CD14-positive monocyte (primary cell): ENCODE data around the gene ZNF536. TPM values are rescaled to one million over a fixed set of nuclear protein-coding genes. Genes with fewer than 3 reads are reported as not detected.

Source experiments
- DNase-seq, 3 donors: peaks; one replicate each; pipeline ENCODE4 v3.0.0-alpha.2; 2011 to 2022
- H2AFZ ChIP-seq: 2 replicates; pipeline ENCODE4 v1.6.0; 2012; ENCODE audit warnings: mild to moderate bottlenecking, low read depth, low read length, inconsistent platforms; ENCODE audit not compliant: insufficient read depth, poor library complexity, severe bottlenecking
- H3K27ac ChIP-seq, 2 donors: 1 replicate in 1 of 2; 2 replicates in 1 of 2; pipeline ENCODE4 v1.5.1; 2012 to 2013; ENCODE audit warnings: low read length in 2 of 2, control low read depth in 1 of 2, inconsistent platforms in 1 of 2, low read depth in 1 of 2, mild to moderate bottlenecking in 1 of 2
- H3K27me3 ChIP-seq, 2 donors: one replicate each; pipeline versions ENCODE4 v1.6.0 to v1.6.1; 2011 to 2013; ENCODE audit warnings: low read length in 2 of 2; ENCODE audit not compliant: control insufficient read depth in 2 of 2, insufficient read depth in 2 of 2
- H3K36me3 ChIP-seq, 2 donors: replicated peaks in 1 of 2; 1 replicate in 1 of 2; 2 replicates in 1 of 2; pipeline versions ENCODE4 v1.5.1 to v1.6.1; 2012 to 2013; ENCODE audit warnings: low read length in 2 of 2, control low read depth in 1 of 2, inconsistent platforms in 1 of 2, mild to moderate bottlenecking in 1 of 2; ENCODE audit not compliant: insufficient read depth in 2 of 2, control insufficient read depth in 1 of 2
- H3K4me1 ChIP-seq, 2 donors: 1 replicate in 1 of 2; 2 replicates in 1 of 2; pipeline versions ENCODE4 v1.5.1 to v1.6.1; 2012 to 2013; ENCODE audit warnings: low read length in 2 of 2, control low read depth in 1 of 2, inconsistent platforms in 1 of 2, mild to moderate bottlenecking in 1 of 2, moderate library complexity in 1 of 2; ENCODE audit not compliant: insufficient read depth in 2 of 2, control insufficient read depth in 1 of 2
- H3K4me2 ChIP-seq: replicated peaks from 2 replicates; pipeline ENCODE3; 2012; ENCODE audit warnings: low read length, moderate library complexity, mild to moderate bottlenecking; ENCODE audit not compliant: poor library complexity, severe bottlenecking; ENCODE audit errors: extremely low read depth
- H3K4me3 ChIP-seq, 3 experiments: fragments of 200-600 bp in 1 of 3; sonication (generic) in 1 of 3; replicated peaks in 1 of 3; 1 replicate in 2 of 3; 2 replicates in 1 of 3; pipeline ENCODE4 v1.5.1; 2011 to 2013; ENCODE audit warnings: low read length in 3 of 3, mild to moderate bottlenecking in 3 of 3, control low read depth in 2 of 3, low read depth in 2 of 3, inconsistent platforms in 1 of 3, moderate library complexity in 1 of 3
- H3K79me2 ChIP-seq: 2 replicates; pipeline ENCODE4 v1.6.0; 2012; ENCODE audit warnings: mild to moderate bottlenecking, control low read depth, inconsistent platforms, low read length, moderate library complexity; ENCODE audit not compliant: insufficient read depth
- H3K9ac ChIP-seq: 2 replicates; pipeline ENCODE4 v1.6.0; 2017; ENCODE audit warnings: low read length, mild to moderate bottlenecking; ENCODE audit not compliant: insufficient read depth, poor library complexity, severe bottlenecking
- H3K9me3 ChIP-seq, 2 donors: replicated peaks in 1 of 2; 1 replicate in 1 of 2; 2 replicates in 1 of 2; pipeline versions ENCODE4 v1.5.1 to v1.6.1; 2012 to 2013; ENCODE audit warnings: low read length in 2 of 2, control low read depth in 1 of 2; ENCODE audit not compliant: control insufficient read depth in 1 of 2, insufficient read depth in 1 of 2
- H4K20me1 ChIP-seq: 2 replicates; pipeline ENCODE4 v1.6.0; 2012; ENCODE audit warnings: mild to moderate bottlenecking, low read length, control low read depth, moderate library complexity; ENCODE audit not compliant: insufficient read depth
- H3K27ac Mint-ChIP-seq, 7 donors: one replicate each; pipeline ENCODE4 v1.8.0; 2020; ENCODE audit warnings: mild to moderate bottlenecking in 7 of 7, mixed read lengths in 7 of 7, moderate library complexity in 6 of 7, inconsistent platforms in 2 of 7
- H3K27me3 Mint-ChIP-seq, 3 donors: one replicate each; pipeline ENCODE4 v1.8.0; 2021 to 2022; ENCODE audit warnings: low read depth in 3 of 3, mild to moderate bottlenecking in 3 of 3, mixed read lengths in 3 of 3, moderate library complexity in 3 of 3, inconsistent platforms in 1 of 3
- H3K36me3 Mint-ChIP-seq, 2 donors: one replicate each; pipeline ENCODE4 v1.8.0; 2020; ENCODE audit warnings: mixed read lengths in 2 of 2, inconsistent platforms in 1 of 2, mild to moderate bottlenecking in 1 of 2
- H3K4me1 Mint-ChIP-seq: one replicate; pipeline ENCODE4 v1.8.0; 2020; ENCODE audit warnings: mild to moderate bottlenecking, mixed read lengths
- H3K4me3 Mint-ChIP-seq, 2 donors: one replicate each; pipeline ENCODE4 v1.8.0; 2020; ENCODE audit warnings: mild to moderate bottlenecking in 2 of 2, mixed read lengths in 2 of 2, moderate library complexity in 1 of 2
- H3K9me3 Mint-ChIP-seq, 7 donors: one replicate each; pipeline ENCODE4 v1.8.0; 2020 to 2022; ENCODE audit warnings: mixed read lengths in 7 of 7, mild to moderate bottlenecking in 6 of 7, moderate library complexity in 6 of 7, inconsistent platforms in 2 of 7
- WGBS: methylation state at CpG from one replicate; pipeline ENCODE4 v1.1.5; 2013; ENCODE audit warnings: missing lambda C conversion rate; ENCODE audit not compliant: insufficient coverage; 5-methylcytosine and 5-hydroxymethylcytosine counted together
- intact Hi-C, 2 donors: fragments of 100-400 bp; cut with micrococcal nuclease; formaldehyde crosslinking; loops; one replicate each; pipeline versions ENCODE4 v1.15.0 to v1.15.1; 2023
- polyA plus RNA-seq, 3 donors: library from polyadenylated mRNA; depleted of rRNA in 1 of 3; unstranded in 2 of 3; stranded (reverse) in 1 of 3; fragments of 300-500 nt in 2 of 3; fragments of >200 nt in 1 of 3; fragmentation: Illumina TruSeq in 2 of 3; gene quantifications; 1 replicate in 2 of 3; 2 replicates in 1 of 3; pipeline ENCODE4 v1.2.3, GENCODE V29; 2012 to 2021
- TF ChIP-seq, protein P1 (sequence below): fragments of 200-600 bp; IDR thresholded peaks from one replicate; pipeline ENCODE4 v1.8.0; 2022; ENCODE audit warnings: antibody characterized with exemption, mild to moderate bottlenecking

Gene ZNF536
- polyA plus RNA-seq, 3 donors = not detected

DNA sequence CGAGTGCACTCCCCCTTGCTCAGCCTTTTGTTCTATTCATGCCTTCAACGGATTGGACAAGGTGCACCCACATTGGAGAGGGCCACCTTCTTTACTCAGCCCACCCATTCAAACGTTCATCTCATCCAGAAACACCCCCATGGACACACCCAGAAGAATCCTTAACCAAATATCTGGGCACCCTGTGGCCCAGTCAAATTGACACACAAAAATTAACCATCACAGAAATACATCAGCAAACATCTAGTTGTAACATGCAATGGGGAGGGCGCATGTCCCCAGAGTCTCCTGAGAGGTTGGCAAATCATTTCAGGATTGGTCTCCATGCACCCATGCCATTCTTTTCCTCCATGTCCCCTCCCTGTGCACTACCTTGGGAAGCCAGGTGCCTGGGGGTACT, 167.1 kb downstream of the ZNF536 start:
- H3K36me3 Mint-ChIP-seq = no peaks in the 10 kb centered on the region
- no peak for DNase-seq
- H3K4me3 ChIP-seq = no peak overlapping the region
- no peak overlapping the region for H2AFZ ChIP-seq
- no peak overlapping the region for H3K4me3 Mint-ChIP-seq
- intact Hi-C loops = no loop called here
- H3K9ac ChIP-seq = no peak overlapping the region
- H3K9me3 Mint-ChIP-seq = peaks cover 0 to 12% (median 0%) of the 10 kb centered on the region in 7 donors
- peaks cover 0 to 8% (median 0%) of the 10 kb centered on the region in 3 donors for H3K27me3 Mint-ChIP-seq
- WGBS = 58% methylated on average over 3 of the region's 4 CpGs
- no peaks in the 10 kb centered on the region for H3K79me2 ChIP-seq
- H3K27ac ChIP-seq = no peak overlapping the region
- H4K20me1 ChIP-seq = no peaks in the 10 kb centered on the region
- H3K4me1 Mint-ChIP-seq = no peaks in the 10 kb centered on the region
- H3K9me3 ChIP-seq = peaks cover 0 to 6% of the 10 kb centered on the region in 2 donors
- no peaks in the 10 kb centered on the region for H3K27me3 ChIP-seq
- TF ChIP-seq, protein P1, sequence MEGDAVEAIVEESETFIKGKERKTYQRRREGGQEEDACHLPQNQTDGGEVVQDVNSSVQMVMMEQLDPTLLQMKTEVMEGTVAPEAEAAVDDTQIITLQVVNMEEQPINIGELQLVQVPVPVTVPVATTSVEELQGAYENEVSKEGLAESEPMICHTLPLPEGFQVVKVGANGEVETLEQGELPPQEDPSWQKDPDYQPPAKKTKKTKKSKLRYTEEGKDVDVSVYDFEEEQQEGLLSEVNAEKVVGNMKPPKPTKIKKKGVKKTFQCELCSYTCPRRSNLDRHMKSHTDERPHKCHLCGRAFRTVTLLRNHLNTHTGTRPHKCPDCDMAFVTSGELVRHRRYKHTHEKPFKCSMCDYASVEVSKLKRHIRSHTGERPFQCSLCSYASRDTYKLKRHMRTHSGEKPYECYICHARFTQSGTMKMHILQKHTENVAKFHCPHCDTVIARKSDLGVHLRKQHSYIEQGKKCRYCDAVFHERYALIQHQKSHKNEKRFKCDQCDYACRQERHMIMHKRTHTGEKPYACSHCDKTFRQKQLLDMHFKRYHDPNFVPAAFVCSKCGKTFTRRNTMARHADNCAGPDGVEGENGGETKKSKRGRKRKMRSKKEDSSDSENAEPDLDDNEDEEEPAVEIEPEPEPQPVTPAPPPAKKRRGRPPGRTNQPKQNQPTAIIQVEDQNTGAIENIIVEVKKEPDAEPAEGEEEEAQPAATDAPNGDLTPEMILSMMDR = no peak
- H3K27ac Mint-ChIP-seq = peak overlapping the region in 1 of 7 donors; percentile 12
- no peak overlapping the region for H3K4me2 ChIP-seq
- H3K36me3 ChIP-seq = no peaks in the 10 kb centered on the region
- H3K4me1 ChIP-seq = no peaks in the 10 kb centered on the region

- Histone ChIP-seq H3K36me3 (no peaks in the 10 kb centered on the region), H3K4me1 (no peaks in the 10 kb centered on the region), H2AFZ (no peak overlapping the region), H4K20me1 (no peaks in the 10 kb centered on the region), H3K79me2 (no peaks in the 10 kb centered on the region), H3K9me3 (peaks cover 0 to 7% of the 10 kb centered on the region in 2 donors), H3K27ac (no peak overlapping the region), H3K9ac (no peak overlapping the region), H3K4me2 (no peak overlapping the region), H3K27me3 (no peaks in the 10 kb centered on the region), H3K4me3 (no peak overlapping the region)
- TF ChIP-seq, protein P1 = no peak
- DNase-seq = no peak
- no peak overlapping the region for H3K4me3 Mint-ChIP-seq
- no peak overlapping the region for H3K27ac Mint-ChIP-seq
- peaks cover 0 to 14% (median 0%) of the 10 kb centered on the region in 7 donors for H3K9me3 Mint-ChIP-seq
- no peaks in the 10 kb centered on the region for H3K4me1 Mint-ChIP-seq
- peaks cover 0 to 6% (median 0%) of the 10 kb centered on the region in 3 donors for H3K27me3 Mint-ChIP-seq
- 100% methylated on average over 7 of the region's 11 CpGs for WGBS
- intact Hi-C loops = no loop called here
- H3K36me3 Mint-ChIP-seq = no peaks in the 10 kb centered on the region
Measured at GRCh38 chr19:30539981-30540380, 167.8 kb downstream of the ZNF536 start.
